Stimulated activated CD4-positive, alpha-beta T cell treated with anti-CD3 and anti-CD28 coated beads, Interleukin-4, amount 100 ng/mL, for 4 hours (primary cell): ENCODE results near the gene OVOL2.
"Not testable (repeated sequence)": the region's sequence is repeated elsewhere in the genome, so short reads cannot be mapped to it uniquely, and the experiment has no call there.

ENCODE experiments used
- DNase-seq, 2 experiments: peaks; one replicate each; pipeline ENCODE4 v3.0.0-alpha.2; 2020

OVOL2 gene

GRCh38 chr20:18057101-18057993 is at the start of gene OVOL2:
OVOL2 (minus strand) TSS chr20:18057916; CDS start chr20:18057634, 282 bp downstream.
- DNase-seq, result no peak

GRCh38 chr20:18103497-18103896 is 45.8 kb upstream of the OVOL2 start:
- DNase-seq, result no peak

- DNase-seq, result no peak
Measured at GRCh38 chr20:18101125-18101810, 43.6 kb upstream of the OVOL2 start.

GRCh38 chr20:18100569-18100968 is 42.9 kb upstream of the OVOL2 start:
- not testable (repeated sequence) for DNase-seq

GRCh38 chr20:18094191-18094590 is 36.5 kb upstream of the OVOL2 start:
- no peak for DNase-seq

- no peak for DNase-seq
Measured at GRCh38 chr20:18093388-18093787, 35.7 kb upstream of the OVOL2 start.

- DNase-seq, result no peak
Measured at GRCh38 chr20:18092890-18093289, 35.2 kb upstream of the OVOL2 start.

- no peak for DNase-seq
Measured at GRCh38 chr20:18091623-18092022, 33.9 kb upstream of the OVOL2 start.

GRCh38 chr20:18090477-18090876 is 32.8 kb upstream of the OVOL2 start:
- DNase-seq, result no peak

GRCh38 chr20:18090044-18090443 is 32.3 kb upstream of the OVOL2 start:
- DNase-seq, result no peak

- not testable (repeated sequence) for DNase-seq
Measured at GRCh38 chr20:18088841-18089240, 31.1 kb upstream of the OVOL2 start.

GRCh38 chr20:18088298-18088697 is 30.6 kb upstream of the OVOL2 start:
- not testable (repeated sequence) for DNase-seq

- DNase-seq, result no peak
Measured at GRCh38 chr20:18087054-18087453, 29.3 kb upstream of the OVOL2 start.

- DNase-seq, result not testable (repeated sequence)
Measured at GRCh38 chr20:18080836-18081235, 23.1 kb upstream of the OVOL2 start.

GRCh38 chr20:18079756-18080353 is 22.1 kb upstream of the OVOL2 start:
- DNase-seq, result no peak

GRCh38 chr20:18077157-18077556 is 19.4 kb upstream of the OVOL2 start:
- DNase-seq, result no peak

- DNase-seq, result no peak
Measured at GRCh38 chr20:18072532-18072931, 14.8 kb upstream of the OVOL2 start.

- DNase-seq, result no peak
Measured at GRCh38 chr20:18066421-18067333, 9.0 kb upstream of the OVOL2 start.

- no peak for DNase-seq
Measured at GRCh38 chr20:18063676-18064075, 6.0 kb upstream of the OVOL2 start.

GRCh38 chr20:18059603-18060002 is 1.9 kb upstream of the OVOL2 start:
- DNase-seq, result no peak

- no peak for DNase-seq
Measured at GRCh38 chr20:18058661-18059467, 1.1 kb upstream of the OVOL2 start.

- no peak for DNase-seq
Measured at GRCh38 chr20:18057994-18058349, 256 bp upstream of the OVOL2 start.
